GM19372 (cell line): Measurements from ENCODE around the gene DPEP1.
"Not testable (repeated sequence)": the region's sequence is repeated elsewhere in the genome, so short reads cannot be mapped to it uniquely, and the experiment has no call there.

Source experiments
- ATAC-seq: cut with Tn5 transposase; IDR thresholded peaks from one replicate; pipeline ENCODE4 v1.9.1; 2021; ENCODE audit warnings: mild to moderate bottlenecking, low read depth, moderate library complexity; ENCODE audit not compliant: unreplicated experiment

DPEP1 gene

DNA sequence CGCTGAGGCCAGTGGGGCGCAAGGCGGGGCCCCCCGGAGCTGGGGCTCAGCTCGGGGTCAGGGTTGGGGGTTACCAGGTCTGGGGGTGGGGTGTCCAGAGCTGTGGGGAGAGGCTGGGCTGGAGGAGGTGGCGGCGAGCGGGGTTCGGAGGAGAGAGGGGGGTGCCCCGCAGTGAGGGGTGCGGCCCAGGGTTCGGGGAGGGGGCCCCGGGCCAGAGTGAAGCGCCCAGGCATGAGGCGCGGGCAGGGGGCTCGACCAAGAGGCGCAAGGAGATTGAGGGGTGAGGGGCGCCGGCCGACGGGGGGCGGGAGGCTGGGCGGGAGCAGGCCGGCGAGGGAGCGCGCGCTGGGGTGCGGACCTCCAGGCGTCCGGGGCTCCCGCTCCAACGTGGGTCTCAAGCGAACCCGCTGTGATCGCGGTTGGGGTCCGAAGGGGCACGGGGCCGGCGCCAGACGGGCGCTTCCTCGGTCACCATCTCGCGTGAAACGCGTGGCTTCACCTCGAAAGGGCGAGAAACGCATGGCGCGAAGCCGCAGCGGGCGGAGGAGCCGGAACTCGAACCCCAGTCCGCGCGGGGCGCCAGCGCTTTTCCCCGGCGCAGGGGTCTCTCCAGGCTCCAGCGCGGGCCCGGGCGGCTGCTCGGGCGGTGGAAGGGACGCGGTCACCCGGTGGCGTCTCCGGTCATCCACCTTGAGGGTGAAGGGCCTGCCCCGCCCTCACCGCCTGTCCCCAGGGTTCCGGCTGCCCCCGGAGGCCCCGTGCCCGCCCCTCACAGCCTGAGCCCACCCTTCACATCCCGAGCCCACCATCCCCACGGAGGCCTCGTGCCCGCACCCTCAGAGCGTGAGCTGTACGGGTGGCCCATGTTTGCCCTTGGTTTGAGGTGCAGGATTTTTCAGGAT, 37.0 kb upstream of the DPEP1 start:
- no peak for ATAC-seq

DNA sequence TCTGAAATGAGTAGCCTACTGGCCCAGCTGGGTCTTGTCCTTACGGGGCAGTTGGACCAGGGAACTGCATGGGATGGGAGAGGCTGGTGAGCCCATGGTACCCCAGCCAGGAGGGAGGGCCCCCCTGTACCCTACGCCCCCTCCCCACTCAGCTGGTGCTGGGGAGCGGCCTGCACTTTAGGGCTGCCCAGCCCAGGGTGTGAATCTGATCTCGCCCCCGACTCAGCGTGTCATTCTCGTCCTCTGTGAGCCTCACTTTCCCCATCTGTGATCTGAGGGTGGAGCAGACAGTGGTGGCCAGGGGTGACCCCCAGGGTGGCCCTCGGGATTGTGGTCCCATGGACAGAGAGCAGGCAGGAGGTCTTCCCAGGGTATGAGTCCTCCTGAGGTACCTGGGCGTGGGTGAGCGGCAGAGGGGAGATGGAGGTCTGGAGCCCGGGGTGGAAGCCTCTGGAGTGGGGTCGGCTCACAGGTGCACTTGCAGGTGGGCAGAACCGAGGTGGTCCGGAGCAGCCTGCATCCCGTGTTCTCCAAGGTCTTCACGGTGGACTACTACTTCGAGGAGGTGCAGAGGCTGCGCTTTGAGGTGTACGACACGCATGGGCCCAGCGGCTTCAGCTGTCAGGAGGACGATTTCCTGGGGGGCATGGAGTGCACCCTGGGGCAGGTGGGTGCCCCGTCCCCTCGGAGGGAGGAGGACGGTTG, 36.2 kb upstream of the DPEP1 start:
- ATAC-seq = no peak

- no peak for ATAC-seq
Measured at GRCh38 chr16:89579351-89579750, 34.1 kb upstream of the DPEP1 start.

DNA sequence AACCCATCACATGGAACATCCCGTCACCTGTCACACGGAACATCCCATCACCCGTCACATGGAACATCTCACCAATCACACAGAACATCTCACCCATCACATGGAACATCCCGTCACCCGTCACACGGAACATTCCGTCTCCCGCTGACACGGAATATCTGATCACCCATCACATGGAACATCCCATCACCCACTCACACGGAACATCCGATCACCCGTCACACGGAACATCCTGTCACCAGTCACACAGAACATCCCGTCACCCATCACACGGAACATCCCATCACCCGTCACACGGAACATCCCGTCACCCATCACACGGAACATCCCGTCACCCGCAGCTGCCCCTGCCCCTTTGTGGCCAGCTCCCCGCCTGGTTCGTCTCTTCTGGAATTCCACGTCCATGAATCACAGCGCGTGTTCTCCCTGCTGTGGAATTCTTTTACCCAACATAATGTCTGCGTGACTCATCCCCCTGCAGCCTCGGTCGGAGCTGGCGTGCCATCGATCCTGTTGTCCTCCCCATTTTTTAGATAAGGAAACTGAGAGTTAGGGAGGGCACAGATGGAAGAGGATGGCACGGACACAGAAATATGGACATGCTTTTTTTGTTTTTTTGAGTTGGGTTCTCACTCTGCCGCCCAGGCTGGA, 32.3 kb upstream of the DPEP1 start:
- no peak for ATAC-seq

DNA sequence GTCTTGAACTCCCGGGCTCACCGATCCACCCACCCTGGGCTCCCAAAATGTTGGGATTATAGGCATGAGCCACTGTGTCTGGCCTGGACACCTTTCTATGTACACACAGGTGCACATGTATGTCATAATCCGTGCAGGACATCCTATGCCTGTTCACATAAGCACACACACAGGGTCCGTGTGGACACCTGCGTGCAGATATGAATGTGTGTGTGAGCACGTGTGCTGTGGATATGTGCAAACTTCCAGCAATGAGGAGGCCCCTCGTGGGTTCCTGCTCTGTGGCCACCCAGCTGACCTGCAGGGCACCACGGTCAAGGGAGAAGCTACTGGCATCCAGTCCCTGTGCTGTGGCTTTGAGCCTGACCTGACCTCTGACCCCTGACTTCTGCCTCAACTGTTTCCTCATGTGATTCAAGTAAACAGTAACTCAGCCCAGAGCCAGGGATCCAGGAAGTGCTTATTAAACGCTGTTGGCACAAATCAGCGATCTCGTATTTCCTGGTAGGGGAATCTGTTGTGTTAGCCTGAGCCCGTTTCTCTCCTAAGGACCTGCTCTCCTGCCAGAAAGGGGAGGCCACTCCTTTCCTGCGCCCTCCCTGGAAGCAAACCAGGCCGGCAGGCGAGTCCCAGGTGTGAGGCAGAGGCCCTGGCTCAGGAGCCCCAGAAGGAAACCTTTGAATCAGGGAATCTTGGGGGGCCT, 31.4 kb upstream of the DPEP1 start:
- no peak for ATAC-seq

GRCh38 chr16:89582614-89583196, 30.7 kb upstream of the DPEP1 start:
- no peak for ATAC-seq

DNA sequence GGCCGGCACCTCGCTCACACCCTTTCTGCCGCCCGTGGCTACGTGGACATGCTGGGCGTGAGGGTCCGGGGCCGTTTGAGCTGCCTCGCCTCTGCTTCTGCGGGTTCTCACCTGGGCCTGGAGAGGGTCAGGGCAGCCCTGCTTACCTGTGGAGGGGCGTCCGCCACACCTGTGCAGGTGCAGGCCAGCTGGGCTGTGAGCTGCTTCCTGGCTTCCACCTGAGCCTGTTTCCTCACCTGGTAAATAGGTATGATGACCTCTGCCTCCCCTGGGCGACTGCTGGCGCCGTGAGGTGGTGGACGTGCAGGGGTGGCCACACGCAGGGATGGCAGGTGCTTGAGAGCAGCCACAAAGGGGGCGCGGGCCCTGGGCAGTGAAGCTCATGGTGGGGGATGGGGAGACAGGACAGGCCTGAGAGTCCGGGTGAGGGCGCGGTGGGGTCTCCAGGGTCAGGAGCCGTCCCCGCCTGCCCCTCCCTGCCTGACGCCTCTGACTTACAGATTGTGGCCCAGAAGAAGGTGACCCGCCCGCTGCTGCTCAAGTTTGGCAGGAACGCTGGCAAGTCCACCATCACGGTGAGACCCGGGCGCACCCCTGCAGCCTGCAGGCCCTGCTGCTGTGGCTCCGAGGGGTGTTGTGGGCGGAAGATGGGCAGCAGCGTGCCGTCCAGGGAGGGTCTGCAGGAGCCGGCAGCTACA, 30.1 kb upstream of the DPEP1 start:
- no peak for ATAC-seq

- no peak for ATAC-seq
Measured at GRCh38 chr16:89583895-89584644, 29.4 kb upstream of the DPEP1 start.

DNA sequence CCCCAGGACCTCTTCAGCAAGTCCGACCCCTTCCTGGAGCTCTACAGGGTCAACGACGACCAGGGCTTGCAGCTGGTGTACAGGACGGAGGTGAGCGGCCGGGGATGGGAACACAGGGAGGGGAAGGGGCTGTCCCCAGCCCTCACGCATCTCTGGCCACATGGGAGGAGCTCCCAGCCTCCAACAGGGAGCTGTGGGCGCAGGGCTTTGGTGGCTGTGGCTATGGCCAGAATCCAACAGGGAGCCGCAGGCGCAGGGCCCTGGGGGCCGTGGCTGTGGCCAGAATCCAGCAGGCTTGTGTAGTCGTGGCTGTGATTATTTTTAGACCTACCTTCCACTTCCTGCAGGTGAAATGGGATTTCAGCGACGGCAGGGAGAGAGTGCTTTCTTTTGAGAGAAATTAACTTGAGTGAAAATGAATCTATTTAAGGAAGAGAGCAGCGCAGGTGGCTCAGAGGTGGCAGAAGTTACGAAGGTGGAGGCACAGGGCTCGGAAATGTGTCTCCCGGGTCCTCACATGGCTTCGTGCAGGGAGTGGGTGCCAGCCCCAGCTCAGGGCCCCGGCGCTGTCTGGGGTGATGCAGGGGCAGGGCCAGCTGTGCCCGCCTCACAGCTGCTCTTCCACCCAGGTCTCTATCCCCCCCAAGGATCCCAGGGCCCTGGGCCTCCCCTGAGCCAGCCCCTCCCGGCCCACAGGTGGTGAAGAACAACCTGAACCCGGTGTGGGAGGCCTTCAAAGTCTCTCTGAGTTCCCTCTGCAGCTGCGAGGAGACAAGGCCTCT, 28.5 kb upstream of the DPEP1 start:
- ATAC-seq = no peak

GRCh38 chr16:89586218-89586617, 27.2 kb upstream of the DPEP1 start:
- ATAC-seq = no peak

DNA sequence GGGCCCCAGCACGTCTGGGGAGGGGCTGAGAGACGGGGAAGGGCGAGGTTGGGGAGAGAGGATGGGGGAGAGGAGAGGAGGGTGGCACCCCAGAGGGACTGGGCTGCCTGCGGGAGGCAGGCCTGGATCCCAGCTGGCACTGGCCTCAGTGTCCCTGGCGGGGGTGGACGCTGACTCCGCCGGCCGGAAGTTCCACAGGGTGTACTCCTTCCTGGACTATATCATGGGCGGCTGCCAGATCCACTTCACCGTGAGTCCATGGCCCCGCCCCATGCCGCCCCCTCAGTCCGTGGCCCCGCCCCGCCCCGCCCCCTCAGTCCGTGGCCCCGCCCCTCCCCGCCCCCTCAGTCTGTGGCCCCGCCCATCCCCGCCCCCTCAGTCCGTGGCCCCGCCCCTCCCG, 26.6 kb upstream of the DPEP1 start:
- no peak for ATAC-seq

DNA sequence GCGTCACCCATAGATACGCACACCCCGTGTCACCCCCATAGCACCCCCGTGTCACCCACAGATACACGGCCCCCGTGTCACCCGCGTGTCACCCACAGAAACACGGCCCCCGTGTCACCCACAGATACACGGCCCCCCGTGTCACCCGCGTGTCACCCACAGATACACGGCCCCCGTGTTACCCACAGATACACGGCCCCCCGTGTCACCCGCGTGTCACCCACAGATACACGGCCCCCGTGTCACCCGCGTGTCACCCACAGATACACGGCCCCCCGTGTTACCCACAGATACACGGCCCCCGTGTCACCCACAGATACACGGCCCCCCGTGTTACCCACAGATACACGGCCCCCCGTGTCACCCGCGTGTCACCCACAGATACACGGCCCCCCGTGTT, 25.8 kb upstream of the DPEP1 start:
- ATAC-seq = not testable (repeated sequence)

GRCh38 chr16:89588413-89589109, 24.9 kb upstream of the DPEP1 start:
- ATAC-seq = no peak

- no peak for ATAC-seq
Measured at GRCh38 chr16:89589241-89589926, 24.1 kb upstream of the DPEP1 start.

DNA sequence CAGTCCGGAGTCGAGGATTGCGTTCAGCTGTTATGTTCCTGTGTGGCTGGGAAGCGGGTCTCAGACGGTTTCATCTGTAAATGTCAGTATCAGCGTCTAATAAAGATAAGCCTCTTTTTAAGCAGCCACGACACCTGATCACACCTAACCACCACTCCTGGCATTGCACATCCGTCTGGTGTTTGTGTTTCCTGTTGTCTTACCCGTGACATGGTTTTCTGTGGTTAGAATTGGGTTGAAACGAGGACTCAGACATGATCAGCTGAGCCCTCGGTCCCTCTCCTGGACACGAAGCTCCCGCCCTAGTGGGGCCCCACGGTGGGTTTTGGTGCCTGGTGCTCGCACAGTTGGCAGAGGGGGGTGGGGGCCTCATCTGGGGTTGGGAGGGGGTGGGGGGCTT, 19.6 kb upstream of the DPEP1 start:
- no peak for ATAC-seq

- no peak for ATAC-seq
Measured at GRCh38 chr16:89595330-89596060, 17.9 kb upstream of the DPEP1 start.
